Neural progenitor cell (in vitro differentiated cells): ENCODE results near the gene CENPO.

Source experiments
- EZH2 ChIP-seq: fragments of 200-600 bp; sonication (generic); IDR thresholded peaks from 2 replicates; pipeline ENCODE4 v1.6.1; 2017; ENCODE audit warnings: antibody characterized with exemption, mild to moderate bottlenecking, moderate library complexity
- EZH2phosphoT487 ChIP-seq: fragments of 200-600 bp; sonication (generic); IDR thresholded peaks from 2 replicates; pipeline ENCODE4 v1.6.1; 2017; ENCODE audit warnings: antibody characterized with exemption
- TF ChIP-seq, protein P1 (sequence below): fragments of 200-600 bp; sonication (generic); IDR thresholded peaks from 2 replicates; pipeline ENCODE4 v1.5.1; 2017; ENCODE audit warnings: antibody characterized with exemption, mild to moderate bottlenecking

DNA sequence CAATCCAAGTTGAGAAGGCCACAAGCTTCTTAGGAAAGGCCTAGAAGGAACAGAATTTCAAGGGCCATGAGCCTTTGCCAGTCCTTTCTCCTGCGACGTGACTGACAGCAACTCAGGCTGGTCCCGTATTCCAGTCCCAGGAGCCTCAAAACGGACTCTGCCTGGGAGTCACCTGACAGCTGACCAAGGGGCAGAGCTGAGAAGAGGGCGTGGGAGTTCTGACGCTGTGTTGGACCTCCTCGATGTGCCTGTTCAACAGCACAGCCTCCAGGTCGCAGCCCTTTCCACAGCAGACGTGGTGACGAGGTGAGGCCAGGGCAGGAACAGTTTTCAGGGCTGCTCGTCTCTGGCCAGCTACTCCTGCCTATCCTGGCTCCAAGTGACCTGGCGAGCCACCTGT is 37.6 kb downstream of the CENPO start:
- TF ChIP-seq, protein P1, sequence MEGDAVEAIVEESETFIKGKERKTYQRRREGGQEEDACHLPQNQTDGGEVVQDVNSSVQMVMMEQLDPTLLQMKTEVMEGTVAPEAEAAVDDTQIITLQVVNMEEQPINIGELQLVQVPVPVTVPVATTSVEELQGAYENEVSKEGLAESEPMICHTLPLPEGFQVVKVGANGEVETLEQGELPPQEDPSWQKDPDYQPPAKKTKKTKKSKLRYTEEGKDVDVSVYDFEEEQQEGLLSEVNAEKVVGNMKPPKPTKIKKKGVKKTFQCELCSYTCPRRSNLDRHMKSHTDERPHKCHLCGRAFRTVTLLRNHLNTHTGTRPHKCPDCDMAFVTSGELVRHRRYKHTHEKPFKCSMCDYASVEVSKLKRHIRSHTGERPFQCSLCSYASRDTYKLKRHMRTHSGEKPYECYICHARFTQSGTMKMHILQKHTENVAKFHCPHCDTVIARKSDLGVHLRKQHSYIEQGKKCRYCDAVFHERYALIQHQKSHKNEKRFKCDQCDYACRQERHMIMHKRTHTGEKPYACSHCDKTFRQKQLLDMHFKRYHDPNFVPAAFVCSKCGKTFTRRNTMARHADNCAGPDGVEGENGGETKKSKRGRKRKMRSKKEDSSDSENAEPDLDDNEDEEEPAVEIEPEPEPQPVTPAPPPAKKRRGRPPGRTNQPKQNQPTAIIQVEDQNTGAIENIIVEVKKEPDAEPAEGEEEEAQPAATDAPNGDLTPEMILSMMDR = no peak
- TF ChIP-seq EZH2 = no peak
- no peak for TF ChIP-seq EZH2phosphoT487
